Glutamatergic neuron (in vitro differentiated cells): Measurements from ENCODE around the gene ANKRD9. TPM values are rescaled to one million over a fixed set of nuclear protein-coding genes. Genes with fewer than 3 reads are reported as not detected.

Experiments
- DNase-seq: peaks from one replicate; pipeline ENCODE4 v3.0.0; 2022
- H3K27ac Mint-ChIP-seq: one replicate; pipeline ENCODE4 v1.8.0; 2020; ENCODE audit warnings: mild to moderate bottlenecking, mixed read lengths, inconsistent platforms; ENCODE audit not compliant: unreplicated experiment
- H3K27me3 Mint-ChIP-seq: one replicate; pipeline ENCODE4 v1.8.0; 2020; ENCODE audit warnings: mild to moderate bottlenecking, moderate library complexity, mixed read lengths, inconsistent platforms; ENCODE audit not compliant: unreplicated experiment
- H3K36me3 Mint-ChIP-seq: one replicate; pipeline ENCODE4 v1.8.0; 2020; ENCODE audit warnings: mild to moderate bottlenecking, mixed read lengths, inconsistent platforms; ENCODE audit not compliant: unreplicated experiment
- H3K4me1 Mint-ChIP-seq: one replicate; pipeline ENCODE4 v1.8.0; 2020; ENCODE audit warnings: mild to moderate bottlenecking, low read depth, mixed read lengths, inconsistent platforms; ENCODE audit not compliant: unreplicated experiment
- H3K4me3 Mint-ChIP-seq: one replicate; pipeline ENCODE4 v1.8.0; 2020; ENCODE audit warnings: mild to moderate bottlenecking, mixed read lengths, inconsistent platforms; ENCODE audit not compliant: unreplicated experiment
- H3K9me3 Mint-ChIP-seq: one replicate; pipeline ENCODE4 v1.8.0; 2020; ENCODE audit warnings: mild to moderate bottlenecking, moderate library complexity, mixed read lengths, inconsistent platforms; ENCODE audit not compliant: unreplicated experiment
- CTCF ChIP-seq: fragments of 200-600 bp; sonication (generic); IDR thresholded peaks from one replicate; pipeline ENCODE4 v1.5.0; 2021; ENCODE audit not compliant: partially characterized antibody, unreplicated experiment
- total RNA-seq: library from RNA; stranded (reverse); fragmentation: NEBNext Ultra II Directional; extraction: Animal tissue kit (Norgen Biotek cat#: 25700); gene quantifications from one replicate; pipeline ENCODE4 v1.2.1, GENCODE V29; 2021; ENCODE audit not compliant: unreplicated experiment

ANKRD9 gene
- total RNA-seq, 1 donor from 2014 or later = 3.5 TPM

GRCh38 chr14:102479107-102479506 is 30.5 kb downstream of the ANKRD9 start:
- no peak for TF ChIP-seq CTCF
- Mint-ChIP-seq H3K36me3 (peaks cover 14% of the 10 kb centered on the region), H3K4me1 (no peaks in the 10 kb centered on the region), H3K4me3 (no peak overlapping the region), H3K9me3 (peaks cover 2% of the 10 kb centered on the region), H3K27ac (no peak overlapping the region), H3K27me3 (peaks cover 3% of the 10 kb centered on the region)
- no peak for DNase-seq

- H3K4me1 Mint-ChIP-seq = no peaks in the 10 kb centered on the region
- no peak for DNase-seq
- H3K27ac Mint-ChIP-seq = no peak overlapping the region
- H3K9me3 Mint-ChIP-seq = no peaks in the 10 kb centered on the region
- TF ChIP-seq CTCF = no peak
- H3K27me3 Mint-ChIP-seq = no peaks in the 10 kb centered on the region
- H3K4me3 Mint-ChIP-seq = no peak overlapping the region
- no peaks in the 10 kb centered on the region for H3K36me3 Mint-ChIP-seq
Measured at GRCh38 chr14:102474934-102475333, 34.6 kb downstream of the ANKRD9 start.

- H3K4me1 Mint-ChIP-seq = no peaks in the 10 kb centered on the region
- H3K36me3 Mint-ChIP-seq = peaks cover 4% of the 10 kb centered on the region
- no peak overlapping the region for H3K27ac Mint-ChIP-seq
- TF ChIP-seq CTCF = no peak
- no peak for DNase-seq
- H3K4me3 Mint-ChIP-seq = no peak overlapping the region
- H3K27me3 Mint-ChIP-seq = no peaks in the 10 kb centered on the region
- H3K9me3 Mint-ChIP-seq = no peaks in the 10 kb centered on the region
Measured at GRCh38 chr14:102473559-102473958, 36.0 kb downstream of the ANKRD9 start.

- no peaks in the 10 kb centered on the region for H3K9me3 Mint-ChIP-seq
- H3K4me1 Mint-ChIP-seq = no peaks in the 10 kb centered on the region
- TF ChIP-seq CTCF = no peak
- no peak overlapping the region for H3K4me3 Mint-ChIP-seq
- no peak overlapping the region for H3K27ac Mint-ChIP-seq
- H3K36me3 Mint-ChIP-seq = peaks cover 4% of the 10 kb centered on the region
- DNase-seq = no peak
- H3K27me3 Mint-ChIP-seq = no peaks in the 10 kb centered on the region
Measured at GRCh38 chr14:102472791-102473150, 36.8 kb downstream of the ANKRD9 start.

- DNase-seq = no peak
- no peak for TF ChIP-seq CTCF
- Mint-ChIP-seq H3K27ac (no peak overlapping the region), H3K4me1 (no peaks in the 10 kb centered on the region), H3K4me3 (no peak overlapping the region), H3K27me3 (no peaks in the 10 kb centered on the region), H3K9me3 (no peaks in the 10 kb centered on the region), H3K36me3 (peaks cover 4% of the 10 kb centered on the region)
Measured at GRCh38 chr14:102471921-102472790, 37.4 kb downstream of the ANKRD9 start.
